ENCODE results near the gene TENT5D.
"Not testable (repeated sequence)": the region's sequence is repeated elsewhere in the genome, so short reads cannot be mapped to it uniquely, and the experiment has no call there.

The TENT5D gene

DNA sequence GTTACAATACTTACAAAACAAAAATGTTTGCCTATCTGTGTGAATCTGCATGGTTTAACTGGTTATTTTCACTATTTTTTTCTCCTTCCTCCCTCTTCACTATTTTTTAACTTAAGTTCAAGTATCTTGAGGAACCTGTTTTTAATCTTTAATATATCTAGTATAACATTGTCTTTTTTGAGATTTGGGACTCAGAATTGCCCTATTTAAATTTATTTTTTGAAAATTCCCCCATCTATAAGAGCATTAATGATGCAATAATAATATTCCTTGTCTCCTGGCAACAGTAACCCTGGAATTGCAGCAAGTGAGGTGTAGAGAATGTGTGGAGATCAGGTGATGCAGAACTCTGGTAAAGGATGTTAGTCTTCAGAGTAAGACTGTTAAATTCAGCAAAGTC is at the start of gene TENT5D:
TENT5D (plus strand) TSS at position 301 of the 400 bp plus-strand sequence. CDS start 22,093 bp downstream, outside the sequence.
- DNase-seq (ENCODE audit: low read depth, low spot score): no peak

- not testable (repeated sequence) for DNase-seq (ENCODE audit: low read depth, low spot score)
Observed at GRCh38 chrX:80385651-80386050, 34.6 kb upstream of the TENT5D start.

DNA sequence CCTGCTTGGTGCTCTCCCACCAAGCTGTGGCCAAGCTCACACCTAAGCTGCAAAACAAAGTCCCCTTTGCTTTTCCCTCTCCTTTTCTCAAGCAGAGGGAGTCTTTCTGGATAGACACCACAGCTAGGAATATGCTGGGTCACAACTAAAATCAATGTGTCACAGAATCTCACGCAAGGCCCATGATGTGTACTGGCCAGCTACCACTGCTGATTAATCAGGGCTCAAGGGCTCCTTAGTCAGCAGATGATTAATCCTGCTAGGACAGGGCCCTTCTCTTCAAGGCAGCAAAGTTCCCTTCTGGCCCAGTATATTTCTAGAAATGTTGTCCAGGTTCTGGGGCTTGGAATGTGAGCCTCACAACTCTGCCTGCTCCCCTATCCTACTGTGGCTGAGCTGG is 32.0 kb upstream of the TENT5D start:
- DNase-seq (ENCODE audit: low read depth, low spot score): no peak

DNA sequence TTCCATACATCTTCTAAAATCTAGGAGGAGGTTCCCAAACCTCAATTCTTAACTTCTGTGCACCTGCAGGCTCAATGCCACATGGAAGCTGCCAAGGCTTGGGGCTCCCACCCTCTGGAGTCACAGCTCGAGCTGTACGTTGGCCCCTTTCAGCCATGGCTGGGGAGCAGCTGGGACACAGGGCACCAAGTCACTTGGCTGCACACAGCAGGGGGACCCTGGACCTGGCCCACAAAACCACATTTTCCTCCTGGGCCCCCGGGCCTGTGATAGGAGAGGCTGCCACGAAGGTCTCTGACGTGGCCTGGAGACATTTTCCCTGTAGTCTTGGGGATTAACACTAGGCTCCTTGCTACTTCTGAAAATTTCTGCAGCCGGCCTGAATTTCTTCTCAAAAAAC is 8.2 kb upstream of the TENT5D start:
- DNase-seq (ENCODE audit: low read depth, low spot score): no peak

DNA sequence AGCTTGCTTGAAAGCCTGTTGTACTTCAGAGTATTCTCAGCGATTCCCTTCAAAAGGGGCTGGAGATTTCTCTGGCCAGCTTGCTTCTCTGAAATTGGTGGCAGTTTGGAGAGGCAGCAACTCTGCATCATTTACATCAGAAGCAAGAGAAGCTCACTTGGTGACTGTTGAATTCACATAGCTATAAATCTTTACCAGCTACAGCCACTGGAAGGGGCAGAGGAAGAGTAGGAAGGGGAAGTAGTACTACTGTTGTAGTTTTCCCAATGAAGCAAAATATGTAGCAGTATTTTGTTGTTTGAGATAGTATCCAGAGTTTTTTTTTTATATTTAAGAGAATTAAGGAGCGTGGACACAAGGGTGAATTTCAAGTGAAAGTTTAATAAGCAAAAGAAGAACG is 2.8 kb downstream of the TENT5D start:
- DNase-seq (ENCODE audit: low read depth, low spot score): no peak

GRCh38 chrX:80423744-80424143 is 3.5 kb downstream of the TENT5D start:
- DNase-seq (ENCODE audit: low read depth, low spot score): no peak

GRCh38 chrX:80430826-80431504 is 10.7 kb downstream of the TENT5D start:
- DNase-seq (ENCODE audit: low read depth, low spot score): no peak

- no peak for DNase-seq (ENCODE audit: low read depth, low spot score)
Observed at GRCh38 chrX:80431505-80431832, 11.2 kb downstream of the TENT5D start.

GRCh38 chrX:80432441-80432840 is 12.2 kb downstream of the TENT5D start:
- no peak for DNase-seq (ENCODE audit: low read depth, low spot score)

DNA sequence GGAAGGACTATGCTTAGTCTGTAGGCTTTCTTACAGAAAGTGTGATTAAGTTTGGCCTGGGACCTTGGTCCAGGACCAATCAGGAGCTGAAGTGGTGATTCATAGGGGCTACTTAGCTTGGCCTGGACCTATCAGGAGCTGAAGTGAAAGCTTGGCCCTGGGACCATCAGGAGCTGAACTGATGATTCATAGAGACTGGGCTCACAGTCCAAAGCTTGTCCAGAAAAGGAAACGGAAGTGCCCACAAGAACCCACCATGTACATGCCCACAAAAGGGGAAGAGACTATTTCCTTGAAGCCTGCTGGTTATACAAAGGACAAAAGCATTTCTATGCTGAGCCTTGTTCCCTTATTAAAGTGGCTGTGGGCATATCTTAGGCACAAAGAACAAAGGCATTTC is 12.6 kb downstream of the TENT5D start:
- DNase-seq (ENCODE audit: low read depth, low spot score): no peak

DNA sequence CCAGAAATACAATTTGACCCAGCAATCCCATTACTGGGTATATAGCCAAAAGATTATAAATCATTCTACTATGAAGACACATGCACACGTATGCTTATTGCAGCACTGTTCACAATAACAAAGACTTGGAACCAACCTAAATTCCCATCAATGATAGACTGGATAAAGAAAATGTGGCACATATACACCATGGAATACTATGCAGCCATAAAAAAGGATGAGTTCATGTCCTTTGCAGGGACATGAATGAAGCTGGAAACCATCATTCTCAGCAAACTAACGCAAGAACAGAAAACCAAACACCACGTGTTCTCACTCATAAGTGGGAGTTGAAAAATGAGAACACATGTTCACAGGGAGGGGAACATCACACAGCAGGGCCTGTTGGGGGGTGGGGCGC is 47.9 kb downstream of the TENT5D start:
- not testable (repeated sequence) for DNase-seq (ENCODE audit: low read depth, low spot score)

GRCh38 chrX:80471582-80471981 is 51.3 kb downstream of the TENT5D start:
- no peak for DNase-seq (ENCODE audit: low read depth, low spot score)

DNA sequence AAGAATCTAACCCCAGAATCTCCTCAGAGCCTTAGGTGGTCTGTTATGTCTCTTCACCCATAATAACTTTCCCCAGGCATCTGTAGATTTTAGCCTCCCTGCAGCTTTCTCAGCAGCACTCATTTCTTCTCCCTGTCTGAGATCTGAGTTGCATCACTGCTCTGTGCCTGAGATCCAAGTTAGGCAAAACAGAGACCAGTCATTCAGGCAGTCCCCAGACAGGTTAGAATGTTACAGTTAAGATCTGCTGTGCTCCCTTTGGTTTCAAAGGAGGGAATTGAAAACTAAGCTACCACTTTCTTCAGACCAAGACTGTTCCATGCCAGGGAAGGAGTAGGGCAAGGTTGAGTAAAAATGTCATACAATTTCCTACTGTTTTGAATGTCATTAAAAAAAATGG is 65.3 kb downstream of the TENT5D start:
- DNase-seq (ENCODE audit: low read depth, low spot score): no peak

DNA sequence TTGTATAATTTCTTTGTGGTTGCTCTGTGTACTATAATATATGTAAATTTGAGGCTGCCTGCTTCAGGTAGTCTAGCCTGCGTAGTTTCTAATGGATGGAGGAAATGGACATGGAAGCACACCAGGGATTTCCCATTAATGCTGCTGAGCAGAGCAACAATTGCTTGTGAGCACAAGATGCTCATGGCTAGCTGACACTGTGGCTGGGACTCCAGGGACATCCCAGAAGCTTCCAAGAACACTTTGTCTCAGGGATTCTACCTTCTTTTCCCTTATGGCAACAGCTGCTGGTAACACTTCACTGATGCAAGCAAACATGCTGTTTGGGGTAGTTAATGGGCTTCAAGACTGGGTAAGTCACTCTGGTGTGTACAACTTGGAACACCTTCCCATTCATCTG is 66.1 kb downstream of the TENT5D start:
- no peak for DNase-seq (ENCODE audit: low read depth, low spot score)

- DNase-seq (ENCODE audit: low read depth, low spot score): no peak
Observed at GRCh38 chrX:80489166-80489565, 68.9 kb downstream of the TENT5D start.
